ENCODE measurements around the gene SCAF4.

The SCAF4 gene

DNA sequence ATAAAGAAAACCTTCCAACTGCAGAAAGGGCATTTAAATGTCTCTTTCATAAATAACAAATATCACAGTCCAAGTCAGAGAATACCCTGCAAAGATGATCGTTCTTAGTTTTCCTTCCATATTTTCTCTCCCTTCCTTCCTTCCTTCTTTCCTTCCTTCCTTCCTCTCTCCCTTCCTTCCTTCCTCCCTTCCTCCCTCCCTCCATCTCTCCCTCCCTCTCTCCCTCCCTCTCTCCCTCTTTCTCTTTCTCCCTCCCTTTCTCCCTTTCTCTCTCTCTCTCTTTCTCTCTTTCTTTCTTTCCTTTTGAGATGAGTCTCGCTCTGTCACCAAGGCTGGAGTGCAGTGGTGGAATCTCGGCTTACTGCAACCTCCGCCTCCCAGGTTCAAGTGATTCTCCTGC lies 29.0 kb upstream of the SCAF4 start:
- TF ChIP-seq EZH2phosphoT487 (IDR thresholded peaks at IDR 0.05; ENCODE audit: borderline replicate concordance): no peak
- TF ChIP-seq, protein P1, sequence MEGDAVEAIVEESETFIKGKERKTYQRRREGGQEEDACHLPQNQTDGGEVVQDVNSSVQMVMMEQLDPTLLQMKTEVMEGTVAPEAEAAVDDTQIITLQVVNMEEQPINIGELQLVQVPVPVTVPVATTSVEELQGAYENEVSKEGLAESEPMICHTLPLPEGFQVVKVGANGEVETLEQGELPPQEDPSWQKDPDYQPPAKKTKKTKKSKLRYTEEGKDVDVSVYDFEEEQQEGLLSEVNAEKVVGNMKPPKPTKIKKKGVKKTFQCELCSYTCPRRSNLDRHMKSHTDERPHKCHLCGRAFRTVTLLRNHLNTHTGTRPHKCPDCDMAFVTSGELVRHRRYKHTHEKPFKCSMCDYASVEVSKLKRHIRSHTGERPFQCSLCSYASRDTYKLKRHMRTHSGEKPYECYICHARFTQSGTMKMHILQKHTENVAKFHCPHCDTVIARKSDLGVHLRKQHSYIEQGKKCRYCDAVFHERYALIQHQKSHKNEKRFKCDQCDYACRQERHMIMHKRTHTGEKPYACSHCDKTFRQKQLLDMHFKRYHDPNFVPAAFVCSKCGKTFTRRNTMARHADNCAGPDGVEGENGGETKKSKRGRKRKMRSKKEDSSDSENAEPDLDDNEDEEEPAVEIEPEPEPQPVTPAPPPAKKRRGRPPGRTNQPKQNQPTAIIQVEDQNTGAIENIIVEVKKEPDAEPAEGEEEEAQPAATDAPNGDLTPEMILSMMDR (conservative IDR thresholded peaks at IDR 0.05; ENCODE audit: low read length): no peak
- no peaks in the 10 kb centered on the region for H3K27me3 ChIP-seq (ENCODE audit: insufficient read depth, low read length, poor library complexity, severe bottlenecking)
- no peaks in the 10 kb centered on the region for H3K9me3 ChIP-seq (ENCODE audit: insufficient read depth, low read depth, low read length)
- no peak overlapping the region for H3K4me2 ChIP-seq (ENCODE audit: low read depth, low read length, poor library complexity, severe bottlenecking)
- H4K20me1 ChIP-seq (ENCODE audit: insufficient read depth, low read length, poor library complexity, severe bottlenecking): no peaks in the 10 kb centered on the region
- no peak overlapping the region for H2AFZ ChIP-seq (ENCODE audit: low read length)
- H3K9me2 ChIP-seq (replicated peaks; ENCODE audit: low read depth, low read length): no peaks in the 10 kb centered on the region
- H3K79me2 ChIP-seq (ENCODE audit: insufficient read depth, low read length): no peaks in the 10 kb centered on the region
- no peaks in the 10 kb centered on the region for H3K4me1 ChIP-seq (ENCODE audit: insufficient read depth, low read length, poor library complexity, severe bottlenecking)
- H3K9ac ChIP-seq (ENCODE audit: low read depth, low read length, poor library complexity, severe bottlenecking): no peak overlapping the region
- H3K36me3 ChIP-seq (ENCODE audit: insufficient read depth, low read length): no peaks in the 10 kb centered on the region
- no peak overlapping the region for H3K4me3 ChIP-seq (ENCODE audit: low read length, poor library complexity, severe bottlenecking)
- no peaks in the 10 kb centered on the region for H3F3A ChIP-seq (ENCODE audit: low read depth)

DNA sequence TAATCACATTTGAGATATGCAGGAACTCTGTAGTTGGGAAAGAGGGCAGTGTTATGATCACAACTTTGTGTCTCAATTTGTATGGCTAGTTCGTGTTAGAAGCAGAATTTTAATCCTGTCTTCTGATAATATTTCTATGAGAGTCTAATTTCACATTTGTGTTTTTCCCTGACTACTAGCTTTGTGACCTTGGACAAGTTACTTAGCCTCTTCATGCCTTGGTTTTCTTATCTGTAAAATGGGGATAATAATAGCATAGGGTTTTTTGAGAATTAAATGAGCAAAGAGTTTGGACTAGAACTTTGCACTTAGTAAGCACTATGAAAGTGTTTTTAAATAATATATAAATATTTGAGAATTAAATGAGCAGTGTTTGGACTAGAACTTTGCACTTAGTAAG lies 24.9 kb upstream of the SCAF4 start:
- H3K4me2 ChIP-seq (ENCODE audit: low read depth, low read length, poor library complexity, severe bottlenecking): no peak overlapping the region
- TF ChIP-seq EZH2phosphoT487 (IDR thresholded peaks at IDR 0.05; ENCODE audit: borderline replicate concordance): no peak
- TF ChIP-seq, protein P1 (conservative IDR thresholded peaks at IDR 0.05; ENCODE audit: low read length): no peak
- no peaks in the 10 kb centered on the region for H3F3A ChIP-seq (ENCODE audit: low read depth)
- no peaks in the 10 kb centered on the region for H3K79me2 ChIP-seq (ENCODE audit: insufficient read depth, low read length)
- no peaks in the 10 kb centered on the region for H3K36me3 ChIP-seq (ENCODE audit: insufficient read depth, low read length)
- no peak overlapping the region for H3K9ac ChIP-seq (ENCODE audit: low read depth, low read length, poor library complexity, severe bottlenecking)
- H3K4me1 ChIP-seq (ENCODE audit: insufficient read depth, low read length, poor library complexity, severe bottlenecking): no peaks in the 10 kb centered on the region
- H4K20me1 ChIP-seq (ENCODE audit: insufficient read depth, low read length, poor library complexity, severe bottlenecking): no peaks in the 10 kb centered on the region
- H3K4me3 ChIP-seq (ENCODE audit: low read length, poor library complexity, severe bottlenecking): no peak overlapping the region
- H3K9me3 ChIP-seq (ENCODE audit: insufficient read depth, low read depth, low read length): no peaks in the 10 kb centered on the region
- no peaks in the 10 kb centered on the region for H3K9me2 ChIP-seq (replicated peaks; ENCODE audit: low read depth, low read length)
- no peak overlapping the region for H2AFZ ChIP-seq (ENCODE audit: low read length)
- no peaks in the 10 kb centered on the region for H3K27me3 ChIP-seq (ENCODE audit: insufficient read depth, low read length, poor library complexity, severe bottlenecking)

DNA sequence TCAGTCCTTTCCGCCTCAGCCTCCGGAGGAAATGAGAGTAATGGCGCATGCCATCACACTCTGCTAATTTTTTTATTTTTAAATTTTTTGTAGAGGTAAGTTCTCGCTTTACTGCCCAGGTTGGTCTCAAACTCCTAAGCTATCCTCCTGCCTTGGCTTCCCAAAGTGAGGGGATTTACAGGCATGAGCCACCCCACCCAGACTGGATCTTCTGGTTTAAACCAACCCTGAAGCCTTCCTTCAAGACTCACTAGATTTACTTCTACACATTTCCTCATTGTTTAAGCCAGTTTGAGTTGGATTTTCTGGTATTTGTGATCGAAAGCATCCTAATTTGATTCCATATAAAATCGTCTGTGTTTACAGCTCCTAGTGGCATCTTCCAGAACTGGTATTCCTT lies 23.1 kb upstream of the SCAF4 start:
- H3K4me2 ChIP-seq (ENCODE audit: low read depth, low read length, poor library complexity, severe bottlenecking): no peak overlapping the region
- no peaks in the 10 kb centered on the region for H4K20me1 ChIP-seq (ENCODE audit: insufficient read depth, low read length, poor library complexity, severe bottlenecking)
- H2AFZ ChIP-seq (ENCODE audit: low read length): no peak overlapping the region
- no peak overlapping the region for H3K4me3 ChIP-seq (ENCODE audit: low read length, poor library complexity, severe bottlenecking)
- no peaks in the 10 kb centered on the region for H3K4me1 ChIP-seq (ENCODE audit: insufficient read depth, low read length, poor library complexity, severe bottlenecking)
- H3K79me2 ChIP-seq (ENCODE audit: insufficient read depth, low read length): no peaks in the 10 kb centered on the region
- H3K36me3 ChIP-seq (ENCODE audit: insufficient read depth, low read length): no peaks in the 10 kb centered on the region
- H3K9me3 ChIP-seq (ENCODE audit: insufficient read depth, low read depth, low read length): no peaks in the 10 kb centered on the region
- no peaks in the 10 kb centered on the region for H3K27me3 ChIP-seq (ENCODE audit: insufficient read depth, low read length, poor library complexity, severe bottlenecking)
- H3F3A ChIP-seq (ENCODE audit: low read depth): no peaks in the 10 kb centered on the region
- TF ChIP-seq EZH2phosphoT487 (IDR thresholded peaks at IDR 0.05; ENCODE audit: borderline replicate concordance): no peak
- no peak overlapping the region for H3K9ac ChIP-seq (ENCODE audit: low read depth, low read length, poor library complexity, severe bottlenecking)
- no peaks in the 10 kb centered on the region for H3K9me2 ChIP-seq (replicated peaks; ENCODE audit: low read depth, low read length)

DNA sequence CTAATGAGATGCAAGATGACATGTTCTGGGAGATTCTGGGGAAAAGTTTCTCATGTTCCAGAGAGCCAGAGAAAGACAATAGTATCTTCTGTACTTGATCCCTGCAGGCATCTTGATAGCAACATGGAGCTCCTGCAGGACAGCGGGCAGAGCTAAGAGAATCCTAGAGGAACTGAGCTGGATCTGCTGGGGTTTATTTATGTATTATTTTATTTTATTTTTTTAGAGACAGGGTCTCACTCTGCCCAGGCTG lies 22.7 kb upstream of the SCAF4 start:
- Histone ChIP-seq H3K9me3 (ENCODE audit: insufficient read depth, low read depth, low read length) (no peaks in the 10 kb centered on the region), H3K9ac (ENCODE audit: low read depth, low read length, poor library complexity, severe bottlenecking) (no peak overlapping the region), H3K27me3 (ENCODE audit: insufficient read depth, low read length, poor library complexity, severe bottlenecking) (no peaks in the 10 kb centered on the region), H2AFZ (ENCODE audit: low read length) (no peak overlapping the region), H3K4me1 (ENCODE audit: insufficient read depth, low read length, poor library complexity, severe bottlenecking) (no peaks in the 10 kb centered on the region), H3K4me2 (ENCODE audit: low read depth, low read length, poor library complexity, severe bottlenecking) (no peak overlapping the region), H4K20me1 (ENCODE audit: insufficient read depth, low read length, poor library complexity, severe bottlenecking) (no peaks in the 10 kb centered on the region), H3F3A (ENCODE audit: low read depth) (no peaks in the 10 kb centered on the region), H3K9me2 (replicated peaks; ENCODE audit: low read depth, low read length) (no peaks in the 10 kb centered on the region), H3K4me3 (ENCODE audit: low read length, poor library complexity, severe bottlenecking) (no peak overlapping the region), H3K36me3 (ENCODE audit: insufficient read depth, low read length) (no peaks in the 10 kb centered on the region), H3K79me2 (ENCODE audit: insufficient read depth, low read length) (no peaks in the 10 kb centered on the region)
- no peak for TF ChIP-seq EZH2phosphoT487 (IDR thresholded peaks at IDR 0.05; ENCODE audit: borderline replicate concordance)
- TF ChIP-seq, protein P1 (conservative IDR thresholded peaks at IDR 0.05; ENCODE audit: low read length): no peak

All from Loucy (cell line).